SJSA1 (cell line): ENCODE results near the gene KRT33B. TPM values are rescaled to one million over a fixed set of nuclear protein-coding genes. Genes with fewer than 3 reads are reported as not detected.
A peak's percentile ranks its signal among the peaks of the same experiment; 100 is the strongest.
"Not testable (repeated sequence)": the region's sequence is repeated elsewhere in the genome, so short reads cannot be mapped to it uniquely, and the experiment has no call there.

Source experiments
- DNase-seq, 2 experiments: peaks; one replicate each; pipeline ENCODE4 v3.0.0-alpha.2; 2015 to 2020; ENCODE audit warnings: low spot score in 2 of 2, low read depth in 1 of 2
- H3K27ac ChIP-seq: fragments of 250-450 bp; sonication (Bioruptor Pico); 2 replicates; pipeline ENCODE4 v1.5.1; 2020; ENCODE audit warnings: mild to moderate bottlenecking, moderate library complexity
- H3K27me3 ChIP-seq: fragments of 250-450 bp; sonication (Bioruptor Pico); replicated peaks from 2 replicates; pipeline ENCODE4 v1.5.1; 2020; ENCODE audit warnings: mild to moderate bottlenecking, moderate library complexity
- H3K36me3 ChIP-seq: fragments of 250-450 bp; sonication (Bioruptor Pico); 2 replicates; pipeline ENCODE4 v1.5.1; 2020; ENCODE audit warnings: mild to moderate bottlenecking
- H3K4me1 ChIP-seq: fragments of 250-450 bp; sonication (Bioruptor Pico); replicated peaks from 2 replicates; pipeline ENCODE4 v1.6.1; 2021; ENCODE audit warnings: mild to moderate bottlenecking
- H3K4me3 ChIP-seq: fragments of 250-450 bp; sonication (Bioruptor Pico); 2 replicates; pipeline ENCODE4 v1.5.1; 2020; ENCODE audit warnings: mild to moderate bottlenecking
- H3K9me3 ChIP-seq: fragments of 250-450 bp; sonication (Bioruptor Pico); replicated peaks from 2 replicates; pipeline ENCODE4 v1.5.1; 2020; ENCODE audit warnings: mild to moderate bottlenecking
- total RNA-seq: library from RNA; depleted of rRNA; stranded (reverse); fragments of >200 nt; shearing (Covaris generic); gene quantifications from 2 replicates; pipeline ENCODE4 v1.2.3, GENCODE V29; 2014

Gene KRT33B
- total RNA-seq, 1 experiment from 2014 or later = 0.21 TPM

- Histone ChIP-seq H3K4me1 (peaks cover 33% of the 10 kb centered on the region), H3K27me3 (no peaks in the 10 kb centered on the region), H3K9me3 (no peaks in the 10 kb centered on the region), H3K27ac (peak overlapping the region; percentile 64), H3K4me3 (no peak overlapping the region), H3K36me3 (no peaks in the 10 kb centered on the region)
- DNase-seq = peak in 1 of 2 experiments; percentile 52
These were observed 33.9 kb upstream of the KRT33B start for GRCh38 chr17:41403404-41404023.

DNA sequence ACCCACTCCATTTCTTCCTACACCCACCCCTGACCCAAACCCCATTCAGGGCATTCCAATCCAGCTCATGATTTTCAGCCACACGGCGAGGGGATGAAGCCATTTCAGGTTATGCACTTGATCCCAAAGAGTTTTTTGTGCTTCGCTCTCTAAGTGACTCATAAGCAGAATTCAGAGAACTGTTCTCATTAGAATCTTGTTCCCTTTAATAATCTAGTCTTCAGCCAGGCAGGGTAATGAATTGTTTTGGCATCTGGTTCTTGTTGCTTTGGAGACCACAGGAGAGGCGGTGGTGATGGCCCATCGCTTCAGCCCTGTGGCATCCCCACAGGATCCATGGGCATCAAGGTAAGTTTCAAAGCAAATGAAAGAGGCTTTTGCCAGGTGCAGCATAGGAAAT, 32.5 kb upstream of the KRT33B start:
- no peak for DNase-seq
- no peaks in the 10 kb centered on the region for H3K9me3 ChIP-seq
- no peaks in the 10 kb centered on the region for H3K36me3 ChIP-seq
- peaks cover 33% of the 10 kb centered on the region for H3K4me1 ChIP-seq
- H3K27ac ChIP-seq = no peak overlapping the region
- no peaks in the 10 kb centered on the region for H3K27me3 ChIP-seq
- H3K4me3 ChIP-seq = no peak overlapping the region

DNA sequence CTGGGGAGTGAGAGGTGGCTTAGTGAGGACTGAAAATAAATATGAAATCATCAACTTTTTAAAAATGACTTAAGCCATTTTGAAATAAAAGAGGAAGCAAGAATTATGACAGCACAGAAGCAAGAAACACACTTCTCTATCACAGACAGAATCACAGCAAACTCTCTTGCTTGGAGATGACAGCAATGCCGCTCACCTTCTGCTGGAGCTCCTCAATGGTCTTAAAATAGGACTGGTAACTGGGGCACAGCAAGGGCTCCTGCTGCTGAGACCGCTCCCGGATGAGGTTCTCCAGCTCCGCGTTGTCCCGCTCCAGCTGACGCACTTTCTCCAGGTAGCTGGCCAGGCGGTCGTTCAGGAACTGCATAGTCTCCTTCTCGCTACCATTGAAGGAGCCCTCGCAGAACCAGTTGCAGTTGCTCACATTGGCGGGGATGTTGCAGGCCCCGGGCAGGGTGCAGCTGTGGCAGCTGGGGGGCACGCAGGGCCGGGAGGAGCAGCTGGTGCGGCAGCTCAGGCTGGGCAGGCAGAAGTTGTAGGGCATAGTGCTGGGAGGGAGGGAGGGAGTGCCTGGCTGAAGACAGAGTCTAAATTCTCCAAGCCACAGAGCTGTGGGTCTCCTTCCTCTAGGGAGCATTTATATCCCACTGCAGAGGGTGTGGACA, 27.5 kb upstream of the KRT33B start, which contains the start of gene KRT31:
TSS of gene KRT31 (minus strand) at position 613 of the 665 bp plus-strand sequence. CDS start at position 544, 69 bp downstream.
- no peaks in the 10 kb centered on the region for H3K9me3 ChIP-seq
- no peak within 1 kb of the TSS for H3K4me3 ChIP-seq
- no peaks in the 10 kb centered on the region for H3K27me3 ChIP-seq
- no peaks in the 10 kb centered on the region for H3K36me3 ChIP-seq
- peaks cover 6% of the 10 kb centered on the region for H3K4me1 ChIP-seq
- DNase-seq = no peak
- H3K27ac ChIP-seq = no peak within 1 kb of the TSS

DNA sequence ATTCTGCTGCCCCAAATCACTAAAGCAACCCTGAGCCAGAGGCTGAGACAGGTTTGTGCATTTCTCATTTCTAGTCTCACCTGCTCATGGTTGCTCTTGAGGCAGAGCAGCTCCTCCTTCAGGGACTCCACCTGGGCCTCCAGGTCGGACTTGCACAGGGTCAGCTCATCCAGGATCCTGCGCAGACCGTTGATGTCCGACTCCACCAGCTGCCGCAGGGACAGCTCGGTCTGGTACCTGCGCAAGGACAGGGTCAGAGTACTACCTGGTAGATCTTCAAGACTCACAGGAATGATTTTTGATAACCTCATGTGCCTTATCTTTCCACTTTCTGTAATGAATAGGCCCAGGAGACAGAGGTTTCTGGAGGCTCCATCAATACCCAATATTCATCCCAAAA, 26.7 kb upstream of the KRT33B start:
- Histone ChIP-seq H3K36me3 (no peaks in the 10 kb centered on the region), H3K4me1 (peaks cover 5% of the 10 kb centered on the region; the same call in 1 of the 2 replicates), H3K27me3 (no peaks in the 10 kb centered on the region), H3K27ac (no peak overlapping the region), H3K4me3 (no peak overlapping the region), H3K9me3 (no peaks in the 10 kb centered on the region)
- no peak for DNase-seq

- Histone ChIP-seq H3K4me1 (peaks cover 5% of the 10 kb centered on the region; the same call in 1 of the 2 replicates), H3K36me3 (no peaks in the 10 kb centered on the region), H3K27ac (no peak overlapping the region), H3K9me3 (no peaks in the 10 kb centered on the region), H3K4me3 (no peak overlapping the region), H3K27me3 (no peaks in the 10 kb centered on the region)
- no peak for DNase-seq
These were observed 26.0 kb upstream of the KRT33B start for GRCh38 chr17:41395611-41396010.

DNA sequence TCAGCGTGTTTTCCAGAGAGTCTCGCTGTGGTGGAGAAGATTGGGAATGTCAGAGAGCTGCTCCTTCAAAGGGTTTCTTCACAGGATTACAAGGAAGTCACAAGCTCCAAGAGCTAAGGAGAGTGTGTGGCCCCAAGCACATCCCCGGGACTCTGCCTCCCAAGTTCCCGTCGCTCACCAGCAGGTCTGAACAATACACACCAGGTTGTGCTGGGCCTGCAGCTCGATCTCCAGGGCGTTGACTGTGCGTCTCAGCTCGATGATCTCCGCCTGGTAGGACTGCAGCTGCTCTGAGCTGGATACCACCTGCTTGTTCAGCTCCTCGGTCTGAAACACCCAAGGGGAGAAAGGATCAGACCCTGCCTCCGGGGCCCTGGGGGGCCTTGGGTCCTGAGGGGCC, 25.4 kb upstream of the KRT33B start:
- not testable (repeated sequence) for H3K27ac ChIP-seq, DNase-seq, H3K27me3 ChIP-seq, H3K4me3 ChIP-seq, H3K9me3 ChIP-seq, H3K4me1 ChIP-seq, H3K36me3 ChIP-seq

GRCh38 chr17:41394254-41394996, 24.8 kb upstream of the KRT33B start:
- no peaks in the 10 kb centered on the region for H3K9me3 ChIP-seq
- no peaks in the 10 kb centered on the region for H3K27me3 ChIP-seq
- no peak overlapping the region for H3K4me3 ChIP-seq
- peaks cover 5% of the 10 kb centered on the region; the same call in 1 of the 2 replicates for H3K4me1 ChIP-seq
- H3K27ac ChIP-seq = no peak overlapping the region
- DNase-seq = no peak
- H3K36me3 ChIP-seq = no peaks in the 10 kb centered on the region

- H3K4me3 ChIP-seq = no peak overlapping the region
These were observed 24.2 kb upstream of the KRT33B start for GRCh38 chr17:41393826-41394225.

DNA sequence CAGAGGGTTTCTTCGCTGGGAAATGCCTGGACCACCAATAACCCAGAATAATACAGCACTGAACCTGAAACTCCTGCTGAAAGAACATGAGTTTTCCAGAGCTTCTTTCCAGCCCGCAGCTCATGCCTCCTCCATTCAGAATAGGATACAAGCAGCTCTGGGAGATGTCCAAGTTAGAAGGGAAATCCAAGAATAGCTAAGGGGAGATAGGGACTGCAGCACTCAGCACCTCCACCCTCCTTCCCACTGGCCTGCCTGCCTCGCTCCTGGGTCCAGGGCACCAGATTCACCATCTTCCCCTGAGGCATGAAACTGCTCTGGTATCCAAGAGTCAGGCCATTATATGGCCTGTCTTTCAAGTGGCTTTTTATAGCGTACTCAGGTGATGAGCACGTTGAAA, 23.7 kb upstream of the KRT33B start:
- no peaks in the 10 kb centered on the region for H3K36me3 ChIP-seq
- DNase-seq = no peak
- H3K27ac ChIP-seq = no peak overlapping the region
- no peaks in the 10 kb centered on the region for H3K27me3 ChIP-seq
- peaks cover 5% of the 10 kb centered on the region; the same call in 1 of the 2 replicates for H3K4me1 ChIP-seq
- H3K9me3 ChIP-seq = no peaks in the 10 kb centered on the region
- no peak overlapping the region for H3K4me3 ChIP-seq

More at GRCh38 chr17:41393826-41394225, 24.2 kb upstream of the KRT33B start:
- Histone ChIP-seq H3K9me3 (no peaks in the 10 kb centered on the region), H3K36me3 (no peaks in the 10 kb centered on the region), H3K4me1 (peaks cover 5% of the 10 kb centered on the region; the same call in 1 of the 2 replicates), H3K27me3 (no peaks in the 10 kb centered on the region), H3K27ac (no peak overlapping the region)
- no peak for DNase-seq

DNA sequence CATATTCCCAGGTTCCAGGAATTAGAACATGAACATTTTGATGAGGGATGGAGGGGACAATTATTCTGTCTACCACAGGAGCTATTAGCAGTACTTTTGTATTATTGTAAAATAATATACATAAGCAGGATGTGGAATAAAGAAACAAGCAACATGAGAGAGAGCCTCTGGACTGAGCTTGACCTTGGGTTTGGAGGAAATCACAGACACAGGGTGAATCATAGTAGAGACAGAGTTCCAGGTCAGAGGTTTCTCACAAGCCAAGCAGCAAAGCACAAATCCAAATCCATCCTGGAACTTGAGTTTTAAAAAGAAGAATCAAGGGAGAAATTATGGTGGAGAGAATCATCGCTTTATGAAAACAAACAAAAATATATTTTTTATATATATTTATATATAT, 22.7 kb upstream of the KRT33B start:
- Histone ChIP-seq H3K27me3 (no peaks in the 10 kb centered on the region), H3K4me3 (no peak overlapping the region), H3K4me1 (peaks cover 5% of the 10 kb centered on the region; the same call in 1 of the 2 replicates), H3K36me3 (no peaks in the 10 kb centered on the region), H3K9me3 (no peaks in the 10 kb centered on the region), H3K27ac (no peak overlapping the region)
- no peak for DNase-seq

- no peak for DNase-seq
- Histone ChIP-seq H3K4me1 (peaks cover 5% of the 10 kb centered on the region; the same call in 1 of the 2 replicates), H3K36me3 (no peaks in the 10 kb centered on the region), H3K4me3 (no peak overlapping the region), H3K27ac (no peak overlapping the region), H3K9me3 (no peaks in the 10 kb centered on the region), H3K27me3 (no peaks in the 10 kb centered on the region)
These were observed 21.9 kb upstream of the KRT33B start for GRCh38 chr17:41391535-41391934.

GRCh38 chr17:41390411-41390938, 20.9 kb upstream of the KRT33B start:
- no peaks in the 10 kb centered on the region for H3K36me3 ChIP-seq
- 0 out of 2 replicates have a peak, but pooled peaks cover 2% of the 10 kb centered on the region for H3K9me3 ChIP-seq
- H3K4me1 ChIP-seq = peaks cover 5% of the 10 kb centered on the region; the same call in 1 of the 2 replicates
- H3K27ac ChIP-seq = no peak overlapping the region
- no peaks in the 10 kb centered on the region for H3K27me3 ChIP-seq
- DNase-seq = no peak
- H3K4me3 ChIP-seq = no peak overlapping the region

- H3K27ac ChIP-seq = no peak overlapping the region
- peaks cover under 1% of the 10 kb centered on the region; the same call in 1 of the 2 replicates for H3K4me1 ChIP-seq
- no peaks in the 10 kb centered on the region for H3K36me3 ChIP-seq
- no peak for DNase-seq
- 0 out of 2 replicates have a peak, but pooled peaks cover 2% of the 10 kb centered on the region for H3K9me3 ChIP-seq
- no peak overlapping the region for H3K4me3 ChIP-seq
- H3K27me3 ChIP-seq = no peaks in the 10 kb centered on the region
These were observed 18.1 kb upstream of the KRT33B start for GRCh38 chr17:41387670-41388069.
